HepG2 (cell line): ENCODE results near the gene TYMP. TPM values are rescaled to one million over a fixed set of nuclear protein-coding genes. Genes with fewer than 3 reads are reported as not detected.

ENCODE experiments used
- NAIF1 ChIP-seq: sonication (generic); formaldehyde crosslinking; IDR thresholded peaks from 2 replicates; pipeline ENCODE4 v1.5.0; 2020; ENCODE audit warnings: mild to moderate bottlenecking, missing genetic modification reagents, borderline replicate concordance
- NCOR1 ChIP-seq: fragments of 200-600 bp; sonication (generic); IDR thresholded peaks from 2 replicates; pipeline ENCODE4 v1.7.0; 2017; ENCODE audit warnings: antibody characterized with exemption, low read length, borderline replicate concordance
- PAF1 ChIP-seq: IDR thresholded peaks from 2 replicates; pipeline ENCODE4 v1.6.1; 2016; ENCODE audit warnings: missing genetic modification reagents, missing compliant biosample characterization
- RFX5 ChIP-seq: IDR thresholded peaks from 2 replicates; pipeline ENCODE4 v1.6.1; 2011; ENCODE audit warnings: low read depth, low read length, improper control_type of control experiment
- ZNF777 ChIP-seq: sonication (generic); formaldehyde crosslinking; IDR thresholded peaks from 2 replicates; pipeline ENCODE4 v1.4.0; 2020; ENCODE audit warnings: missing genetic modification reagents
- ZNF788 ChIP-seq: sonication (generic); formaldehyde crosslinking; IDR thresholded peaks from 2 replicates; pipeline ENCODE4 v1.5.0; 2020; ENCODE audit warnings: mild to moderate bottlenecking, missing genetic modification reagents, borderline replicate concordance
- ZNF883 ChIP-seq: sonication (generic); formaldehyde crosslinking; IDR thresholded peaks from 2 replicates; pipeline ENCODE4 v1.5.1; 2020; ENCODE audit warnings: mild to moderate bottlenecking, missing genetic modification reagents; ENCODE audit errors: not compliant biosample characterization
- polyA plus RNA-seq, 8 experiments: library from polyadenylated mRNA; depleted of rRNA in 3 of 8; stranded (reverse) in 7 of 8; unstranded in 1 of 8; fragments of >200 nt; fragmentation: Illumina TruSeq in 4 of 8; extraction: Trizol in 4 of 8; gene quantifications; 2 replicates each; pipeline versions ENCODE4 v1.2.1 to v1.2.3, GENCODE V29; 2011 to 2016; ENCODE audit warnings: low read depth in 4 of 8, missing spikeins in 1 of 8, mixed read lengths in 1 of 8; ENCODE audit not compliant: insufficient read depth in 1 of 8
- total RNA-seq, 5 experiments: library from RNA; depleted of rRNA; stranded (reverse); fragments of >200 nt; fragmentation: Illumina TruSeq; extraction: Trizol; gene quantifications; 2 replicates each; pipeline ENCODE4 v1.2.3, GENCODE V29; 2016; ENCODE audit warnings: low read depth in 1 of 5
- TF ChIP-seq, protein P1 (sequence below): sonication (generic); formaldehyde crosslinking; IDR thresholded peaks from 2 replicates; pipeline ENCODE4; 2020; ENCODE audit warnings: missing genetic modification reagents, mild to moderate bottlenecking, borderline replicate concordance
- TF ChIP-seq, protein P2 (sequence below): sonication (generic); formaldehyde crosslinking; IDR thresholded peaks from 2 replicates; pipeline ENCODE4 v1.4.0; 2020; ENCODE audit warnings: missing genetic modification reagents
- TF ChIP-seq, protein P3 (sequence below): sonication (generic); formaldehyde crosslinking; IDR thresholded peaks from 2 replicates; pipeline ENCODE4 v1.4.0; 2020; ENCODE audit warnings: mild to moderate bottlenecking, missing genetic modification reagents, borderline replicate concordance
- TF ChIP-seq, protein P4 (sequence below): sonication (generic); formaldehyde crosslinking; conservative IDR thresholded peaks from 2 replicates; pipeline ENCODE4 v1.4.0; 2020; ENCODE audit warnings: mild to moderate bottlenecking, missing genetic modification reagents, moderate library complexity
- TF ChIP-seq, protein P5 (sequence below): sonication (generic); formaldehyde crosslinking; IDR thresholded peaks from 2 replicates; pipeline ENCODE4 v1.4.0; 2020; ENCODE audit warnings: missing genetic modification reagents
- TF ChIP-seq, protein P6 (sequence below): sonication (generic); formaldehyde crosslinking; IDR thresholded peaks from 2 replicates; pipeline ENCODE4 v1.8.1; 2023; ENCODE audit warnings: missing genetic modification reagents, mild to moderate bottlenecking, borderline replicate concordance

Gene TYMP
- total and polyA plus RNA-seq, 2 of the 13 experiments (the other 11 are each of a cell fraction or from before 2014, with no cell fraction given) = 3.9 to 4.3 TPM

DNA sequence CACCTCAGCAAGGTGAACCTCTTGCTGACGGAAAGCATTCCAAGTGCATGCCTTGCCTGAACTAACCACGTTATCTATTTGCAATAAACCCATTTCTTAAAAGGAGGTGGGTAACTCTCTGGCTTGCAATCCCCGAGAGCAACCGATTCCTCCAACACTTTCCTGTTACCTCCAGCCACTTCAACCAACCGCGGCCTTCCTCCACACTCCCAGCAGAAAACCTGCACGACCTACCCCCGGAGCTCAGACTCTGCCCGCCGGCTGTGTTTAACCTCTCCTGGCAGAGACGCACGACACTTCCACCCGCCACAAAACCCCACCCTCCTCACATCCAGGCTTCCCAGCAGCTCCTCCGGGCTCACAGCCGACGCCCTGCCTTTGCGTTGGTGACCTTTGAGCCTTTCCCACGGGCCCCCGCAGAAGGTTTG is 5.1 kb downstream of the TYMP start (continued):
- TF ChIP-seq, protein P1, sequence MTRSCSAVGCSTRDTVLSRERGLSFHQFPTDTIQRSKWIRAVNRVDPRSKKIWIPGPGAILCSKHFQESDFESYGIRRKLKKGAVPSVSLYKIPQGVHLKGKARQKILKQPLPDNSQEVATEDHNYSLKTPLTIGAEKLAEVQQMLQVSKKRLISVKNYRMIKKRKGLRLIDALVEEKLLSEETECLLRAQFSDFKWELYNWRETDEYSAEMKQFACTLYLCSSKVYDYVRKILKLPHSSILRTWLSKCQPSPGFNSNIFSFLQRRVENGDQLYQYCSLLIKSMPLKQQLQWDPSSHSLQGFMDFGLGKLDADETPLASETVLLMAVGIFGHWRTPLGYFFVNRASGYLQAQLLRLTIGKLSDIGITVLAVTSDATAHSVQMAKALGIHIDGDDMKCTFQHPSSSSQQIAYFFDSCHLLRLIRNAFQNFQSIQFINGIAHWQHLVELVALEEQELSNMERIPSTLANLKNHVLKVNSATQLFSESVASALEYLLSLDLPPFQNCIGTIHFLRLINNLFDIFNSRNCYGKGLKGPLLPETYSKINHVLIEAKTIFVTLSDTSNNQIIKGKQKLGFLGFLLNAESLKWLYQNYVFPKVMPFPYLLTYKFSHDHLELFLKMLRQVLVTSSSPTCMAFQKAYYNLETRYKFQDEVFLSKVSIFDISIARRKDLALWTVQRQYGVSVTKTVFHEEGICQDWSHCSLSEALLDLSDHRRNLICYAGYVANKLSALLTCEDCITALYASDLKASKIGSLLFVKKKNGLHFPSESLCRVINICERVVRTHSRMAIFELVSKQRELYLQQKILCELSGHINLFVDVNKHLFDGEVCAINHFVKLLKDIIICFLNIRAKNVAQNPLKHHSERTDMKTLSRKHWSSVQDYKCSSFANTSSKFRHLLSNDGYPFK = no peak
- no peak for TF ChIP-seq PAF1 (CRISPR knock-in tag)
- TF ChIP-seq, protein P2, sequence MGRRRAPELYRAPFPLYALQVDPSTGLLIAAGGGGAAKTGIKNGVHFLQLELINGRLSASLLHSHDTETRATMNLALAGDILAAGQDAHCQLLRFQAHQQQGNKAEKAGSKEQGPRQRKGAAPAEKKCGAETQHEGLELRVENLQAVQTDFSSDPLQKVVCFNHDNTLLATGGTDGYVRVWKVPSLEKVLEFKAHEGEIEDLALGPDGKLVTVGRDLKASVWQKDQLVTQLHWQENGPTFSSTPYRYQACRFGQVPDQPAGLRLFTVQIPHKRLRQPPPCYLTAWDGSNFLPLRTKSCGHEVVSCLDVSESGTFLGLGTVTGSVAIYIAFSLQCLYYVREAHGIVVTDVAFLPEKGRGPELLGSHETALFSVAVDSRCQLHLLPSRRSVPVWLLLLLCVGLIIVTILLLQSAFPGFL (CRISPR knock-in tag) = no peak
- TF ChIP-seq, protein P3, sequence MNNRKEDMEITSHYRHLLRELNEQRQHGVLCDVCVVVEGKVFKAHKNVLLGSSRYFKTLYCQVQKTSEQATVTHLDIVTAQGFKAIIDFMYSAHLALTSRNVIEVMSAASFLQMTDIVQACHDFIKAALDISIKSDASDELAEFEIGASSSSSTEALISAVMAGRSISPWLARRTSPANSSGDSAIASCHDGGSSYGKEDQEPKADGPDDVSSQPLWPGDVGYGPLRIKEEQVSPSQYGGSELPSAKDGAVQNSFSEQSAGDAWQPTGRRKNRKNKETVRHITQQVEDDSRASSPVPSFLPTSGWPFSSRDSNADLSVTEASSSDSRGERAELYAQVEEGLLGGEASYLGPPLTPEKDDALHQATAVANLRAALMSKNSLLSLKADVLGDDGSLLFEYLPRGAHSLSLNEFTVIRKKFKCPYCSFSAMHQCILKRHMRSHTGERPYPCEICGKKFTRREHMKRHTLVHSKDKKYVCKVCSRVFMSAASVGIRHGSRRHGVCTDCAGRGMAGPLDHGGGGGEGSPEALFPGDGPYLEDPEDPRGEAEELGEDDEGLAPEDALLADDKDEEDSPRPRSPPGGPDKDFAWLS = no peak
- TF ChIP-seq NAIF1 = no peak
- no peak for TF ChIP-seq RFX5
- TF ChIP-seq, protein P4, sequence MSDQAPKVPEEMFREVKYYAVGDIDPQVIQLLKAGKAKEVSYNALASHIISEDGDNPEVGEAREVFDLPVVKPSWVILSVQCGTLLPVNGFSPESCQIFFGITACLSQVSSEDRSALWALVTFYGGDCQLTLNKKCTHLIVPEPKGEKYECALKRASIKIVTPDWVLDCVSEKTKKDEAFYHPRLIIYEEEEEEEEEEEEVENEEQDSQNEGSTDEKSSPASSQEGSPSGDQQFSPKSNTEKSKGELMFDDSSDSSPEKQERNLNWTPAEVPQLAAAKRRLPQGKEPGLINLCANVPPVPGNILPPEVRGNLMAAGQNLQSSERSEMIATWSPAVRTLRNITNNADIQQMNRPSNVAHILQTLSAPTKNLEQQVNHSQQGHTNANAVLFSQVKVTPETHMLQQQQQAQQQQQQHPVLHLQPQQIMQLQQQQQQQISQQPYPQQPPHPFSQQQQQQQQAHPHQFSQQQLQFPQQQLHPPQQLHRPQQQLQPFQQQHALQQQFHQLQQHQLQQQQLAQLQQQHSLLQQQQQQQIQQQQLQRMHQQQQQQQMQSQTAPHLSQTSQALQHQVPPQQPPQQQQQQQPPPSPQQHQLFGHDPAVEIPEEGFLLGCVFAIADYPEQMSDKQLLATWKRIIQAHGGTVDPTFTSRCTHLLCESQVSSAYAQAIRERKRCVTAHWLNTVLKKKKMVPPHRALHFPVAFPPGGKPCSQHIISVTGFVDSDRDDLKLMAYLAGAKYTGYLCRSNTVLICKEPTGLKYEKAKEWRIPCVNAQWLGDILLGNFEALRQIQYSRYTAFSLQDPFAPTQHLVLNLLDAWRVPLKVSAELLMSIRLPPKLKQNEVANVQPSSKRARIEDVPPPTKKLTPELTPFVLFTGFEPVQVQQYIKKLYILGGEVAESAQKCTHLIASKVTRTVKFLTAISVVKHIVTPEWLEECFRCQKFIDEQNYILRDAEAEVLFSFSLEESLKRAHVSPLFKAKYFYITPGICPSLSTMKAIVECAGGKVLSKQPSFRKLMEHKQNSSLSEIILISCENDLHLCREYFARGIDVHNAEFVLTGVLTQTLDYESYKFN = 0 out of 2 replicates have a peak, but pooled peaks have one; percentile 13
- TF ChIP-seq ZNF788 = no peak
- TF ChIP-seq, protein P5, sequence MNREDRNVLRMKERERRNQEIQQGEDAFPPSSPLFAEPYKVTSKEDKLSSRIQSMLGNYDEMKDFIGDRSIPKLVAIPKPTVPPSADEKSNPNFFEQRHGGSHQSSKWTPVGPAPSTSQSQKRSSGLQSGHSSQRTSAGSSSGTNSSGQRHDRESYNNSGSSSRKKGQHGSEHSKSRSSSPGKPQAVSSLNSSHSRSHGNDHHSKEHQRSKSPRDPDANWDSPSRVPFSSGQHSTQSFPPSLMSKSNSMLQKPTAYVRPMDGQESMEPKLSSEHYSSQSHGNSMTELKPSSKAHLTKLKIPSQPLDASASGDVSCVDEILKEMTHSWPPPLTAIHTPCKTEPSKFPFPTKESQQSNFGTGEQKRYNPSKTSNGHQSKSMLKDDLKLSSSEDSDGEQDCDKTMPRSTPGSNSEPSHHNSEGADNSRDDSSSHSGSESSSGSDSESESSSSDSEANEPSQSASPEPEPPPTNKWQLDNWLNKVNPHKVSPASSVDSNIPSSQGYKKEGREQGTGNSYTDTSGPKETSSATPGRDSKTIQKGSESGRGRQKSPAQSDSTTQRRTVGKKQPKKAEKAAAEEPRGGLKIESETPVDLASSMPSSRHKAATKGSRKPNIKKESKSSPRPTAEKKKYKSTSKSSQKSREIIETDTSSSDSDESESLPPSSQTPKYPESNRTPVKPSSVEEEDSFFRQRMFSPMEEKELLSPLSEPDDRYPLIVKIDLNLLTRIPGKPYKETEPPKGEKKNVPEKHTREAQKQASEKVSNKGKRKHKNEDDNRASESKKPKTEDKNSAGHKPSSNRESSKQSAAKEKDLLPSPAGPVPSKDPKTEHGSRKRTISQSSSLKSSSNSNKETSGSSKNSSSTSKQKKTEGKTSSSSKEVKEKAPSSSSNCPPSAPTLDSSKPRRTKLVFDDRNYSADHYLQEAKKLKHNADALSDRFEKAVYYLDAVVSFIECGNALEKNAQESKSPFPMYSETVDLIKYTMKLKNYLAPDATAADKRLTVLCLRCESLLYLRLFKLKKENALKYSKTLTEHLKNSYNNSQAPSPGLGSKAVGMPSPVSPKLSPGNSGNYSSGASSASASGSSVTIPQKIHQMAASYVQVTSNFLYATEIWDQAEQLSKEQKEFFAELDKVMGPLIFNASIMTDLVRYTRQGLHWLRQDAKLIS = 0 out of 2 replicates have a peak, but pooled peaks have one; percentile 30
- no peak for TF ChIP-seq NCOR1
- TF ChIP-seq ZNF883 (CRISPR knock-in tag) = no peak
- no peak for TF ChIP-seq ZNF777 (CRISPR knock-in tag)
- TF ChIP-seq, protein P6, sequence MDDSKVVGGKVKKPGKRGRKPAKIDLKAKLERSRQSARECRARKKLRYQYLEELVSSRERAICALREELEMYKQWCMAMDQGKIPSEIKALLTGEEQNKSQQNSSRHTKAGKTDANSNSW = no peak
